NCI-H2171 (cell line): ENCODE results near the gene F13A1.

Experiments used
- DNase-seq: peaks from one replicate; lab custom pipeline; 2025; lab: John Stamatoyannopoulos, UW

Gene F13A1

DNA sequence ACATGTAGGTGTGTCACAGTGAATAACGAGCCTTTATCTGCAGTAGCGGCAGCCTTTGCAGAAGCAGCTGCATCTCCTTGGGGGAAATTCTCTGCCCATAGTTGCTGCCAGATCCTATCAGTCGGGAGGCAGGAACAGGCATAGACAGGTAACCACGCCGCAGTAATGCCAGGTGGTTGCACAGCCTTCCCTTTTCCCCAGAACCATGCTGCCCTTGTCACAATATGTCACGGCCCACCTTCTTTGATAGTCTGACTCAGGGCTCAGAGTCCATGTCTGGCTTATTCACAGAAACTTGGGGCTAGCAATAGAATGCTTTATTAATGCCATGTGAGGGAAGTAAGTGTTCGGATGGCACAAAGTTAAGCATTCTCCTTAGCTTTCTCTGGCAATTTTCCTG, 76.6 kb downstream of the F13A1 start:
- no peak for DNase-seq

DNA sequence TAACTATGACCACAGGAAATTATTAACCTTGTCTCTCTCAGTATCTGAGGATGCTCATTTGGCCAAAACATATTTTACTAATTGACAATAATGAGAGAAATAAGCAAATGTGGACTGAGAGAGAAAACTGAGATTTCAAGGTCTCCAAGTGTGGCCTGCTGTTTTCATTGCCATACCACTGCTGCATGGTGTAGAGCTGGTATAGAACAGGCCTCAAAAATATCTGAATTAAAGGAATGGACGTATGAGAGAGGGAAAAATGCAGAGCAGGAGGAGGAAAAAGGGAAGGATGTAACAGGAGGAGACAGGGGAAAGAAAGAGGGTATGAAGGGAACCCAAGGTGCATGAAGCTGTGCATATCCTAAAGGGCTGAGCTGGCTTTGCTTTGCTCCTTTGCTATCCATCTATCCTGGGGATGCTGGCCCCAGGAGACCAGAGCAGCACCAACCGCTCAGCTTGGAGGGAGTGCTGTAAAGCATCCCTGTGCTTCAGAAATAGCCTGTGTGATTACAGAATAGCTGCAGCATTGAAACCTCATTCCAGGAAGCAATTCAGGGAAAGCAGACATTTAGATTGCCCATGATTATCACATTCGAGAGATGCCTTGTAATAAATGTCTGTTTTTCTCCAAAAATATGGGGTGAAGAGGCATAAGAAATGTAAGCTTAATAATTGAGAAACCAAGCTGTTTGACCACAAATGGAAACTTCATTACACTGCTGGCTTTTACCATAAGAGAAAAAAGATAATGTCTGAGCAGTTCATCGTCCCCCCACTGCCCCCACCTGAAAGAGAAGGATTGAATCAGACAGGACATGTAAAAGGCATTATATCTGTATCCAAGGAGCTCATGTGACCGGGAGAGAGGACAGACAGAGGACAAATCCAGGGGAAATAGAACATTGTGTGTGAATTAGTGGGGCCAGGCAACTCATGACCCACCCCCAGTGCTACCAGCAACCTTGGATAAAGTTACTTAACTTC, 80.6 kb downstream of the F13A1 start:
- DNase-seq, result no peak

- no peak for DNase-seq
Measured at GRCh38 chr6:6236730-6237469, 83.6 kb downstream of the F13A1 start.

DNA sequence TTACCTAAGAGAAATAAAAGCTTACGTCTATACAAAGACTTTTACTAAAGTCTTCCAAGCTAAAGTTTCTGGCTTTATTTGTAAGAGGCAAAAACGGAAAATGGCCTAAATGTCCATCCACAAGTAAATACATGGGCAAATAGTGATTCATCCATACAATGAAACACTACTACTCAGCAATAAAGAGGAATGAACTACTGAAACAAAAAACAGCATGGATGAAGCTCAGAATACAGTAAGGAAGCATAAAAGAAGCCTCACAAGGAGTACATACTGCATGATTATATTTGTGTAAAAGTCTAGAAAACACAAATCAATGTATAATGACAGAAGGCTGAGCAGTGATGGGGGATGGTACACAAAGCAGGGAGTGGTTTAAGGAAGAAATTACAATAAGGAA, 84.7 kb downstream of the F13A1 start:
- no peak for DNase-seq

DNA sequence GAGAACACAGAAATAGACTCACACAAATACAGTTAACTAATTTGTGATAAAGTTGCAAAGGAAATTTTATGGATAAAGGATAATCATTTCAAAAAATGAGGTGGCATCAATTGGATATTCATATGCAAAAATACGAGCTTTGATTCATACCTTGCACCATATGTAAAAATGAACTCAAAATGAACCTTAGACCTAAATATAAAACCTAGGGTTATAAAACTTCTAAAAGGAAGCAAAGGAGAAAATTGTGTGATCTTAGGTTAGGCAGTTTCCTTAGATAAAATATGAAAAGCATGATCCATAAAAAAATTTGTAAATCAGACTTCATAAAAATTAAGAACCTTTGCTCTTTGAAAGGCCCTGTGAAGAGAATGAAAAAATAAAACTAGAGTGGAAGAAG, 85.5 kb downstream of the F13A1 start:
- no peak for DNase-seq

DNA sequence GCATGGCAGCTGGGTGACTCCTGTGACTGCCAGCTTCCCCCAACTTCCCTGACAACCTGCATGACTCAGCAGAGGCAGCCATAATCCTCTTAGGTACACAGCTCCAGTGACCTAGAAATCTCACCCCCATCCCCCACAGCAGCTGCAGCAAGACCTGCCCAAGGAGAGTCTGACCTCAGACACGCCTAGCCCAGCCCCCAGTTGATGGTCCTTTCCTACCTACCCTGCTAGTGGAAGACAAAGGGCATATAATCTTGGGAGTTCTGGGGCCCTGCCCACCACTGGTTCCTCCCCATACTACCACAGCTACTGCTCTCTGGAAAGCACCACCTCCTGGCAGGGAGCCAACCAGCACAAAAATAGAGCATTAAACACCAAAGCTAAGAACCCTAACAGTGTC, 90.2 kb downstream of the F13A1 start:
- DNase-seq, result no peak

DNA sequence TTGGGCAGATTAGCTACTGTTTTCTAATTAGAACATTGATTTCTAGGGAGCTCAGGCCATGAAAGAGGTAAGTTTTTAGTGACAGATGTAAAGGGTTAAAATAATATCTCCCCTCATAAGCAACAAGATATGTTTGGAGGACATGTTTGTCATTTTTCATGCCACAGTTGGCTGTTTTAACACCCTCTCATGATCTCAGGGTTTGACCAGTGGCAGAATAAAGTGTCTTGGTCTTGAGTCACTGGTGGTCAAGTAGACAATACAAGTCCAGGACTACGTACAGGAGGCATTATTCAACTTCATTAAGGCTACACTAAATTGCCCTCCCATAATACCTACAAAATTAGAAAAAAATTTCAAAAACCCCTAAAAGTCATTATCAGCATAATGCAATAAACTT, 92.6 kb downstream of the F13A1 start:
- no peak for DNase-seq

DNA sequence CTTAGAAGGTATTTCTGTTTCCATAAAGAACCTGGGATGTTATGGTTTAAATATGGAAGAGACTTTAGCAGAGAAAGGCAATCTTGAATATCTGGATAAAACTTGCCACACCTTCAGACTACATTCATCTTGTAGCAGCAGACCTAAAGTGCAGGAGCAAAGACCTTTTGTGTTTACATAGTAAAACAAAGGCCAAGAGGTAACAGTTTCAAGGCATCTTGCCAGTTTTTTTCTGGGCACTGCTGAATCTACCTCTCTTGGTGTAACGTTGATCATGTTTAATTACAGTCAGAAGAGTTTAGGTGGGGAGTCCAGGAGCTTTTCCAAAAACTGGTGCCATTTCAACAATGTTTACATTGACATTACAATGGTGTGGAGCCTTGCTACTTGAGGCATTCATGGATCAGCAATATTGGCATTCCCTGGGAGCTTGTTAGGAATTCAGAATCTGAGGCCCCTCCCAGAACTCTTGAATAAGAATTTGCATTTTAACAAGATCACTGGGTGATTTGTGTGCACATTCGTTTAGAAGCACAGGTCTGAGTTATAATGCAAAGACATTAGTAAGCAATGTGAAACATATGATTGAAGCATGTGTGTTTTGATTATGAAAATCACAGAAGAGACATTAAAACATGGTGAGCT, 94.5 kb downstream of the F13A1 start:
- no peak for DNase-seq

DNA sequence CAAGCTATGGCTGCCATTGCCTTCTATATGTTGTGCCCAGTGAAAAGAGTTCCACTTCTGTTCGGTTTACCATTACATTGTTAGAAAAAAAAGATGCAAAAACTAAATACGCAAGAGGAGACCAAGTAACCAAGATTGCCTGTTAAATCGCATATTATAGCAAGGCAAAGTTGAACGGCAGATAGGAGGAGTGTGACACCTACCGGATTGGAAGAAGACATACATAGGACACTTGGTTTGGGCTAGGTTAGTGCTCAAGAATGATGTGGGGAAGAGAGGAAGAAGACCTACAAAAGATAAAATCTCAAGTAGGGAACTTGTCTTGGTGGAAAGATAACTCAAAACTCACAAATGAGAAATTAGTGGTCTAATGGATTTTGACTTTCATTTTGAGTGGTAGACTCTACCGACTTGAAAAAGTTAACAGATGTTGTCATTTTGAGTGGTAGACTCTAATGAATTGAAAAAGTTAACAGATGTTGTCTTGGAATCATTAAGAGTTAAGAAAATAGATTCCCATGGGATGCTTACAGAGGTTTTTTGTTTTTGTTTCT, 95.5 kb downstream of the F13A1 start:
- peak; percentile 1 for DNase-seq

- DNase-seq, result no peak
Measured at GRCh38 chr6:6221787-6222535, 98.5 kb downstream of the F13A1 start.

DNA sequence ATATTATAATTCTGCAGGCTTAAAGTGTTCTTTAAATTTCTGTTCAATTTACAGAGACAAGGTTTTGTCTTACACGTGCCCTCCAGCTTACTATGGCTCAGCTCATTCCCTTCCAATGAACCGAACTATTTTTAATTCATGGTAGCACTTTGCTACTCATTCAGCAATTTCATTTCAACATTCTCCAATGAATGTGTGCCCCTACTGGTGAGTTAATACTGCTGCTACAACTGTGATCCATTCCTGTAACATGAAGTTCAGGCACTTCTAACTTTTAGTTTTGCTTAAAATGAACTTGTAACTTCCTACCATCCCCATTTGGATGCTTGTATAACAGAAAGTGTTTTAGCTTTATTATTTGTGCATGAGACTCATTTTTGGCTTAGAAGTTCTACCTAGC, 99.7 kb downstream of the F13A1 start:
- DNase-seq, result no peak

- DNase-seq, result no peak
Measured at GRCh38 chr6:6219716-6220115, 100.7 kb downstream of the F13A1 start.

DNA sequence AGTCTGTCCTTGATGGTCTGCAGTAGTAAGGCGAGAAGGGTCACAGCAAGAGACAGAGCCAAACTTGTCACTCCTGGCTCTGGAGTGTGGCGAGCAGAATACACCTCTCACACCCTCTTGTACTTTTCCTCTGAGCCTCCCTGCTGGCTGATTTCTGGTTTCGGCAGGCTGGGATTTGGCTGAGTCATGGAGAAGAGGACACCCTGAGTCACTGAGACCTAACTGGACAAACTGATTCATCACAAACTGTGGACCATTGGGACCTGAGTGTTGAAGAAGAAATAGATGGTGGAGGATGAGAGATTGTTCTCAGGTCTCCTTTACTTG, 101.7 kb downstream of the F13A1 start:
- DNase-seq, result no peak

- DNase-seq, result no peak
Measured at GRCh38 chr6:6217855-6218758, 102.4 kb downstream of the F13A1 start.

GRCh38 chr6:6210994-6211393, 109.5 kb downstream of the F13A1 start:
- DNase-seq, result no peak

GRCh38 chr6:6202886-6203285, 117.6 kb downstream of the F13A1 start:
- no peak for DNase-seq

GRCh38 chr6:6201200-6201599, 119.3 kb downstream of the F13A1 start:
- no peak for DNase-seq

GRCh38 chr6:6199678-6200077, 120.8 kb downstream of the F13A1 start:
- DNase-seq, result no peak

- no peak for DNase-seq
Measured at GRCh38 chr6:6196762-6197161, 123.7 kb downstream of the F13A1 start.

DNA sequence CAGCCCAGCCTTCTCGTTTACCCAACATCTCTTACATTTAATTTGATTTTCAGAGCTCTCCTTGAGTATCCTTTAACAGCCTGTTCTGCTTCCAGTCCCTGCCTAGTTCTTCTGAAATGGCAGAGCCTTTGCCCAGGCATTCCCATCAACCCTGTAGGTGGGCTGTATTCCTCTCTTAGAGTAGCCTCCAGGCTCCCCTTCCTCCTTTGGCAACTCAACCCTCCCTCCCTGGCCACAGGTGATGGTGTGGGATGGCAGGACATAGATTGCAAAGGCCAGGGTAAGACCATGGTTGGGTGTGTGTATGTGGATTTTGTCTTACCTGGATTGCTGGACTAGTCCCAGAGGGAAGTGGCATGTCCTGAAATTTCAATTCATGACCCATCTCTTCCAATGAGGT, 125.4 kb downstream of the F13A1 start:
- DNase-seq, result no peak

- no peak for DNase-seq
Measured at GRCh38 chr6:6193221-6193745, 127.2 kb downstream of the F13A1 start.
